Right lobe of liver (tissue), 6 donors: Measurements from ENCODE around the gene SPAST. TPM values are rescaled to one million over a fixed set of nuclear protein-coding genes. Genes with fewer than 3 reads are reported as not detected.
"Not testable (repeated sequence)": the region's sequence is repeated elsewhere in the genome, so short reads cannot be mapped to it uniquely, and the experiment has no call there.

ENCODE experiments used
- ATAC-seq, 4 donors: fragments of 200-7000 bp; cut with Tn5 transposase; one replicate each; pipeline ENCODE4 v1.9.1; 2020; ENCODE audit warnings: mild to moderate bottlenecking in 4 of 4, moderate library complexity in 4 of 4
- DNase-seq, 3 donors: peaks; one replicate each; pipeline ENCODE4 v3.0.0-alpha.2; 2020
- H3K27ac ChIP-seq, 3 donors: fragments of 200-600 bp; one replicate each; pipeline ENCODE4 v1.8.0; 2022
- H3K27me3 ChIP-seq, 2 donors: fragments of 200-600 bp; one replicate each; pipeline ENCODE4 v1.8.0; 2022
- H3K36me3 ChIP-seq, 4 donors: fragments of 200-600 bp; sonication (generic) in 1 of 4; one replicate each; pipeline versions ENCODE4 v1.5.1 to v1.8.0; 2017 to 2022; ENCODE audit warnings: control low read depth in 1 of 4
- H3K4me1 ChIP-seq, 4 donors: fragments of 200-600 bp; sonication (generic) in 1 of 4; one replicate each; pipeline versions ENCODE4 v1.5.1 to v1.8.0; 2017 to 2022; ENCODE audit warnings: control low read depth in 1 of 4
- H3K4me3 ChIP-seq, 3 donors: fragments of 200-600 bp; one replicate each; pipeline ENCODE4 v1.8.0; 2022
- H3K9me3 ChIP-seq, 4 donors: fragments of 200-600 bp; sonication (generic) in 1 of 4; one replicate each; pipeline versions ENCODE4 v1.5.1 to v1.8.0; 2017 to 2022; ENCODE audit warnings: control low read depth in 1 of 4
- POLR2A ChIP-seq: fragments of 450-650 bp; IDR thresholded peaks from one replicate; pipeline ENCODE4 v1.6.1; 2017; ENCODE audit warnings: antibody characterized with exemption, mild to moderate bottlenecking
- WGBS: methylation state at CpG from one replicate; pipeline ENCODE4 v1.1.6; 2018; ENCODE audit warnings: low coverage, low lambda C conversion rate; ENCODE audit not compliant: insufficient coverage; ENCODE audit errors: missing lambda C conversion rate; 5-methylcytosine and 5-hydroxymethylcytosine counted together
- intact Hi-C, 2 donors: fragments of 100-400 bp; cut with DNase I; formaldehyde crosslinking; loops; one replicate each; pipeline versions ENCODE4 v1.11.2 to v1.14.1; 2022
- total RNA-seq, 6 experiments: library from RNA; depleted of rRNA in 2 of 6; stranded (reverse); fragments of >200 nt in 2 of 6; fragmentation: NEBNext Ultra II Directional in 3 of 6; extraction: Animal tissue kit (Norgen Biotek cat#: 25700) in 3 of 6; gene quantifications; one replicate each; pipeline versions ENCODE4 v1.1.0 to v1.2.4, GENCODE V29; 2016 to 2023
- TF ChIP-seq, protein P1 (sequence below), 4 donors: fragments of 200-600 bp in 3 of 4; fragments of 450-650 bp in 1 of 4; IDR thresholded peaks; one replicate each; pipeline versions ENCODE4 v1.5.1 to v1.8.0; 2016 to 2022; ENCODE audit warnings: antibody characterized with exemption in 4 of 4, mild to moderate bottlenecking in 2 of 4
- donor health status: DM: no; HTN: yes; CAD: no.
- donor health status: DM: no; HTN: no; CAD: no.
- donor health status: DM: no; HTN: no; CAD: no.
- donor health status: DM: no; HTN: yes; CAD: no.
- donor health status: DM: no; HTN: yes; CAD: no.

The SPAST gene
- total RNA-seq, 6 experiments from 2014 or later = 7.7 to 11.5 (median 9.1) TPM

DNA sequence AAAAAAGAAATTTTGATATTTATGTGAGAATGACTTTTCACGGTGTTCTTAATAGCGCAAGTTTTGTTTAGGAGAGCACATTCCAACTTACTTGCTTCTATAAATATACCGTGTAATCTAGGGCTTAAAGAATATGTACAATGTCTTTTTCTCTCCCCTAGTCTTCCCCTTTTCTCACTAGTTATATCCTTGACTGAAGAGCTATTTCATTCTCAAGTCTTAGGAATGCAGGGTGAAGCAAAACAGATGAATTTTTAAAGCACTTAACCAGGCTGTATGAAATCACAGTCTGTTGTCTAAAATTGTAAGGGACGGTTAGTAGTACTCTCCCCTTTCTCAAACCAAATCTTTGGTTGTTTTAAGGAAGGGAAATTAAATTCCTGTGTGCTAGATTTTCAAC is 72.7 kb downstream of the SPAST start:
- Histone ChIP-seq H3K27me3 (no peaks in the 10 kb centered on the region), H3K9me3 (no peaks in the 10 kb centered on the region), H3K27ac (no peak overlapping the region), H3K4me1 (no peaks in the 10 kb centered on the region), H3K4me3 (no peak overlapping the region), H3K36me3 (peaks cover 0 to 19% (median under 1%) of the 10 kb centered on the region in 4 donors)
- no peak for ATAC-seq
- TF ChIP-seq, protein P1, sequence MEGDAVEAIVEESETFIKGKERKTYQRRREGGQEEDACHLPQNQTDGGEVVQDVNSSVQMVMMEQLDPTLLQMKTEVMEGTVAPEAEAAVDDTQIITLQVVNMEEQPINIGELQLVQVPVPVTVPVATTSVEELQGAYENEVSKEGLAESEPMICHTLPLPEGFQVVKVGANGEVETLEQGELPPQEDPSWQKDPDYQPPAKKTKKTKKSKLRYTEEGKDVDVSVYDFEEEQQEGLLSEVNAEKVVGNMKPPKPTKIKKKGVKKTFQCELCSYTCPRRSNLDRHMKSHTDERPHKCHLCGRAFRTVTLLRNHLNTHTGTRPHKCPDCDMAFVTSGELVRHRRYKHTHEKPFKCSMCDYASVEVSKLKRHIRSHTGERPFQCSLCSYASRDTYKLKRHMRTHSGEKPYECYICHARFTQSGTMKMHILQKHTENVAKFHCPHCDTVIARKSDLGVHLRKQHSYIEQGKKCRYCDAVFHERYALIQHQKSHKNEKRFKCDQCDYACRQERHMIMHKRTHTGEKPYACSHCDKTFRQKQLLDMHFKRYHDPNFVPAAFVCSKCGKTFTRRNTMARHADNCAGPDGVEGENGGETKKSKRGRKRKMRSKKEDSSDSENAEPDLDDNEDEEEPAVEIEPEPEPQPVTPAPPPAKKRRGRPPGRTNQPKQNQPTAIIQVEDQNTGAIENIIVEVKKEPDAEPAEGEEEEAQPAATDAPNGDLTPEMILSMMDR (IDR thresholded peaks at IDR 0.05) = no peak
- no peak for TF ChIP-seq POLR2A
- 84% methylated on average over 4 of the region's 4 CpGs for WGBS
- no peak for DNase-seq
- intact Hi-C loops = no loop called here

- intact Hi-C loops, ATAC-seq, H3K27me3 ChIP-seq, H3K27ac ChIP-seq, H3K4me1 ChIP-seq, DNase-seq, H3K9me3 ChIP-seq, H3K36me3 ChIP-seq, H3K4me3 ChIP-seq: not testable (repeated sequence)
- WGBS = 94% methylated on average over 10 of the region's 14 CpGs
These were observed 88.2 kb downstream of the SPAST start for GRCh38 chr2:32151544-32151943.

DNA sequence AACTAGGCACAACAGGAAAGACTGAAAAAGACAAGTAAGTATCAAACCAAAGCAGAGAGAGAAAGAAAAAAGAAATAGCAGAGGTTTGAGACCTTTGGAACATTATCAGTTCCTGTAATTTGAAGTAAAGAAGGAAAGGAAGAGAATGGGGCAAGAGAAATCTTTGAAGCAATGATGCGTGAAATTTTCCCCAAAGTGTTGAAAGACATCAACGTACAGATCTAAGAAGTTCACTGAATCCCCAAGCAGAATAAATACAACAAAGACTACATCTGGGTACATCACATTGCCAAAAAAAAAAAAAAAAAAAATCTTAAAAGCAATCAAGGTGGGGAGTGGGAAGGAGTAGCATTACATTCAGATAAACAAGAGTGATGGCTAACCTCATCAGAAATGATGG is 96.3 kb downstream of the SPAST start:
- Histone ChIP-seq H3K27ac (no peak overlapping the region), H3K9me3 (no peaks in the 10 kb centered on the region), H3K4me1 (no peaks in the 10 kb centered on the region), H3K27me3 (no peaks in the 10 kb centered on the region), H3K36me3 (peaks cover 0 to 5% (median 0%) of the 10 kb centered on the region in 4 donors), H3K4me3 (no peak overlapping the region)
- TF ChIP-seq, protein P1 (IDR thresholded peaks at IDR 0.05) = no peak
- TF ChIP-seq POLR2A = no peak
- 93% methylated on average over 2 of the region's 2 CpGs for WGBS
- DNase-seq (no peak), ATAC-seq (no peak)
- intact Hi-C loops = no loop called here

GRCh38 chr2:32161296-32161695 is 97.9 kb downstream of the SPAST start:
- H3K4me1 ChIP-seq = peaks cover 0 to under 1% (median under 1%) of the 10 kb centered on the region in 4 donors
- intact Hi-C loops = no loop called here
- ATAC-seq = no peak
- 65% methylated on average over 2 of the region's 2 CpGs for WGBS
- no peaks in the 10 kb centered on the region for H3K36me3 ChIP-seq
- no peak overlapping the region for H3K27ac ChIP-seq
- no peak overlapping the region for H3K4me3 ChIP-seq
- no peaks in the 10 kb centered on the region for H3K27me3 ChIP-seq
- DNase-seq = no peak
- H3K9me3 ChIP-seq = no peaks in the 10 kb centered on the region
- no peak for TF ChIP-seq POLR2A

DNA sequence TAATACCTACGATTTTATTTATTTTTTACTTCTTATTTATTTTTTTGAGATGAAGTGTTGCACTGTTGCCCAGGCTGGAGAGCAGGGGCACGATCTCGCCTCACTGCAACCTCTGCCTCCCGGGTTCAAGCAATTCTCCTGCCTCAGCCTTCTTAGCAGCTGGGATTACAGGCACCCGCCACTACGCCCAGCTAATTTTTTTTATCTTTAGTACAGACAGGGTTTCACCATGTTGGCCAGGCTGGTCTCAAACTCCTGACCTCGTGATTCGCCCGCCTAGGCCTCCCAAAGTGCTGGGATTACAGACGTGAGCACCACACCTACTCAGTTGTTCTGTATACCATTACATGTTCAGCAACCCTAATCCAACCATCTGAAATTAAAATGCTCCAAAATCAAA is 100.9 kb downstream of the SPAST start:
- H3K4me3 ChIP-seq = peak overlapping the region in 1 of 3 donors; percentile 77
- H3K4me1 ChIP-seq, H3K27me3 ChIP-seq, H3K9me3 ChIP-seq, intact Hi-C loops, ATAC-seq, H3K27ac ChIP-seq, DNase-seq, H3K36me3 ChIP-seq: not testable (repeated sequence)
- 86% methylated on average over 7 of the region's 10 CpGs for WGBS

DNA sequence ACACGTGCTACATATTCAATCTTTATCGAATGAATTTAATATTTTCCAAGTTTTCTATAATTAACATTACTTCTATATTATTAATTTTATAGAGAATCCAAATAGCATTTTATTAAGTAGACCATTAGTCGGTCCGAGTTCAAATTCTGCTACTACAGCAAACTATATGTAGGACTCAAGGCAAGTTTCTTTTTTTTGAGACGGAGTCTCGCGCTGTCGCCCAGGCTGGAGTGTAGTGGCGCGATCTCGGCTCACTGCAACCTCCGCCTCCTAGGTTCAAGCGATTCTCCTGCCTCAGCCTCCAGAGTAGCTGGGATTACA is 101.6 kb downstream of the SPAST start:
- H3K9me3 ChIP-seq, DNase-seq, intact Hi-C loops, H3K36me3 ChIP-seq, H3K27me3 ChIP-seq, H3K4me1 ChIP-seq: not testable (repeated sequence)
- H3K4me3 ChIP-seq = peak overlapping the region; percentile 77 to 84 (median 79)
- ATAC-seq = peak in 2 of 4 donors; percentile 1 to 2
- peak overlapping the region; percentile 83 to 90 (median 83) for H3K27ac ChIP-seq
- WGBS = 9% methylated on average over 13 of the region's 13 CpGs

GRCh38 chr2:32166115-32166574 is 102.8 kb downstream of the SPAST start:
- DNase-seq (no peak), ATAC-seq (no peak)
- TF ChIP-seq, protein P1 (IDR thresholded peaks at IDR 0.05) = no peak
- no peak for TF ChIP-seq POLR2A
- intact Hi-C loops = no loop called here
- Histone ChIP-seq H3K4me1 (peaks cover 0 to 8% (median 3%) of the 10 kb centered on the region in 4 donors), H3K36me3 (no peaks in the 10 kb centered on the region), H3K27me3 (no peaks in the 10 kb centered on the region), H3K4me3 (peak overlapping the region; percentile 77 to 84 (median 79)), H3K27ac (peak overlapping the region; percentile 83 to 90 (median 83)), H3K9me3 (no peaks in the 10 kb centered on the region)
- 2% methylated on average over 11 of the region's 11 CpGs for WGBS
